Karpas-422 (cell line): Measurements from ENCODE around the gene NHEJ1. TPM values are rescaled to one million over a fixed set of nuclear protein-coding genes. Genes with fewer than 3 reads are reported as not detected.
"Not testable (repeated sequence)": the region's sequence is repeated elsewhere in the genome, so short reads cannot be mapped to it uniquely, and the experiment has no call there.

Source experiments
- DNase-seq: peaks from one replicate; pipeline ENCODE4 v3.0.0-alpha.2; 2015
- H2AFZ ChIP-seq: fragments of 200-600 bp; sonication (generic); 2 replicates; pipeline ENCODE4 v1.6.1; 2014; ENCODE audit warnings: antibody characterized with exemption, low read length, mixed read lengths
- H3K27ac ChIP-seq: fragments of 200-600 bp; sonication (generic); 2 replicates; pipeline ENCODE4 v1.5.1; 2014; ENCODE audit warnings: mild to moderate bottlenecking, low read length, moderate library complexity
- H3K27me3 ChIP-seq: fragments of 200-600 bp; sonication (generic); 2 replicates; pipeline ENCODE4 v1.6.1; 2014; ENCODE audit warnings: low read length, mixed read lengths
- H3K36me3 ChIP-seq: fragments of 200-600 bp; sonication (generic); 2 replicates; pipeline ENCODE4 v1.6.1; 2014; ENCODE audit warnings: low read length, mixed read lengths; ENCODE audit not compliant: insufficient read depth
- H3K4me1 ChIP-seq: fragments of 200-600 bp; sonication (generic); 2 replicates; pipeline ENCODE4 v1.6.1; 2014; ENCODE audit warnings: mild to moderate bottlenecking, low read length, mixed read lengths
- H3K4me2 ChIP-seq: fragments of 200-600 bp; sonication (generic); 2 replicates; pipeline ENCODE4 v1.6.1; 2014; ENCODE audit warnings: low read length, low read depth, mild to moderate bottlenecking; ENCODE audit not compliant: poor library complexity, severe bottlenecking
- H3K4me3 ChIP-seq: fragments of 200-600 bp; sonication (generic); 2 replicates; pipeline ENCODE4 v1.5.1; 2014; ENCODE audit warnings: mild to moderate bottlenecking, antibody characterized with exemption, low read length, mixed read lengths
- H3K79me2 ChIP-seq: fragments of 200-600 bp; sonication (generic); 2 replicates; pipeline ENCODE4 v1.6.1; 2014; ENCODE audit warnings: mild to moderate bottlenecking, low read length, mixed read lengths
- H3K9ac ChIP-seq: fragments of 200-600 bp; sonication (generic); 2 replicates; pipeline ENCODE4 v1.6.0; 2014; ENCODE audit warnings: low read length
- H3K9me2 ChIP-seq: fragments of 200-600 bp; sonication (generic), shearing (Covaris generic); replicated peaks from 2 replicates; pipeline ENCODE4 v1.6.0; 2014; ENCODE audit warnings: mild to moderate bottlenecking, low read length, moderate library complexity; ENCODE audit not compliant: insufficient read depth
- H3K9me3 ChIP-seq: fragments of 300-700, 200-600 bp; sonication (generic); 2 replicates; pipeline ENCODE4 v1.6.1; 2014; ENCODE audit warnings: low read length, mixed read lengths
- H4K20me1 ChIP-seq: fragments of 200-600 bp; sonication (generic); 2 replicates; pipeline ENCODE4 v1.6.1; 2014; ENCODE audit warnings: mild to moderate bottlenecking, antibody characterized with exemption, low read length, low read depth; ENCODE audit not compliant: insufficient read depth
- total RNA-seq: library from RNA; depleted of rRNA; stranded (reverse); fragments of >200 nt; shearing (Covaris generic); gene quantifications from 2 replicates; pipeline ENCODE4 v1.2.3, GENCODE V29; 2014; ENCODE audit warnings: low replicate concordance

The NHEJ1 gene
- total RNA-seq, 1 experiment from 2014 or later: 21.5 TPM

DNA sequence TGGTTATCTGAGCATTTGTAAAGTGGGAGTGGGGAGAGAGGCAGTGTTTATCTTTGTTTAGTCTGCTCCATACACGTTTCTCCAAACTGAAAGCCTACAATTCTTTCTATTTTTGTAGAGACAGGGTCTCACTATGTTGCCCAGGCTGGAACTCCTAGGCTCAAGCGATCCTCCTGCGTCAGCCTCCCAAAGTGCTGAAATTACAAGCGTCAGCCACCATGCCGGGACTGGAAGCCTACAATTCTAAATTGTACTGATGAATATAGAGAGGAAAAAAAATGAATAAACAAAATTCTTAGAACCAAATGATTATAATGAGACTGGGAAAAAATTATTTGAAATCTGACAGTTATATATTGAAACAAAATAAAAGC is 44.5 kb upstream of the NHEJ1 start:
- no peaks in the 10 kb centered on the region for H3K27me3 ChIP-seq
- no peaks in the 10 kb centered on the region for H3K9me2 ChIP-seq
- no peak overlapping the region for H3K4me2 ChIP-seq
- H3K4me1 ChIP-seq: peaks cover 16% of the 10 kb centered on the region
- H3K4me3 ChIP-seq: no peak overlapping the region
- H3K27ac ChIP-seq: no peak overlapping the region
- H2AFZ ChIP-seq: no peak overlapping the region
- H3K9me3 ChIP-seq: peaks cover 6% of the 10 kb centered on the region
- peaks cover 9% of the 10 kb centered on the region for H3K36me3 ChIP-seq
- H4K20me1 ChIP-seq: no peaks in the 10 kb centered on the region
- no peaks in the 10 kb centered on the region for H3K79me2 ChIP-seq
- DNase-seq: peak; percentile 30
- H3K9ac ChIP-seq: no peak overlapping the region

DNA sequence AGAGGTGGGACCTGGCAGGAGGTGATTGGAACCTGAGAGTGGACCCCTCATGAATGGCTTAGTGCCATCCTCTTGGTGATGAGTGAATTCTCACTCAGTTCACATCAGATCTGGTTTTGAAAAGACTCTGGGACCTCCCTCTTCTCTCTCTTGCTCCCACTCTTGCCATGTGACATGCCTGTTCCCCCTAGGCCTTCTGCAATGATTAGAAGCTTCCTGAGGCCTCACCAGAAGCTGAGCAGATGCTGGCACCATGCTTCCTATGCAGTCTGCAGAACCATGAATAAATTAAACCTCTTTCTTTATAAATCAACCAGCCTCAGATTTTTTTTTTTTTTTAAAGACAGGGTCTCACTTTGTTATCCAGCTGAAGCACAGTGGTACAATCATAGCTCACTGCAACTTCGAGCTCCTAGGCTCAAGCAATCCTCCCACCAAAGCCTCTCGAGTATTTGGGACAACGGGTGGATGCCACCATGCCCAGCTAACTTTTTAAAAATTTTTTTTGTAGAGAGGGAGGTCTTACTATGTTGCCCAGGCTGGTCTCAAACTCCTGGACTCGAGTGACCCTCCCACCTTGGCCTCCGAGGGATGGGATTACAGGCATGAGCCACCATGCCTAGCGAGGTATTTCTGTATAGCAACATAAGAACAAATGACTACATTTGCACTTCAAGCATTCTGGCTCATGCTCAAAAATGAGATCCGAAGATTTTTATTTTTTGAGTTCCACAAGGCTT is 44.0 kb upstream of the NHEJ1 start:
- Histone ChIP-seq H4K20me1 (no peaks in the 10 kb centered on the region), H3K27ac (no peak overlapping the region), H3K4me2 (no peak overlapping the region), H3K9me2 (no peaks in the 10 kb centered on the region), H2AFZ (no peak overlapping the region), H3K4me1 (peaks cover 16% of the 10 kb centered on the region), H3K79me2 (no peaks in the 10 kb centered on the region), H3K9me3 (peaks cover 6% of the 10 kb centered on the region), H3K36me3 (peaks cover 9% of the 10 kb centered on the region), H3K9ac (no peak overlapping the region), H3K4me3 (no peak overlapping the region), H3K27me3 (no peaks in the 10 kb centered on the region)
- peak; percentile 44 for DNase-seq

- not testable (repeated sequence) for H3K36me3 ChIP-seq, H3K9me2 ChIP-seq, H4K20me1 ChIP-seq, H3K27me3 ChIP-seq, H3K9ac ChIP-seq, H2AFZ ChIP-seq, H3K79me2 ChIP-seq, H3K4me3 ChIP-seq, H3K27ac ChIP-seq, H3K4me1 ChIP-seq, DNase-seq, H3K4me2 ChIP-seq, H3K9me3 ChIP-seq
Measured at GRCh38 chr2:219201331-219201730, 40.7 kb upstream of the NHEJ1 start.

- H3K4me3 ChIP-seq: not testable (repeated sequence)
Measured at GRCh38 chr2:219200502-219201326, 40.1 kb upstream of the NHEJ1 start.

DNA sequence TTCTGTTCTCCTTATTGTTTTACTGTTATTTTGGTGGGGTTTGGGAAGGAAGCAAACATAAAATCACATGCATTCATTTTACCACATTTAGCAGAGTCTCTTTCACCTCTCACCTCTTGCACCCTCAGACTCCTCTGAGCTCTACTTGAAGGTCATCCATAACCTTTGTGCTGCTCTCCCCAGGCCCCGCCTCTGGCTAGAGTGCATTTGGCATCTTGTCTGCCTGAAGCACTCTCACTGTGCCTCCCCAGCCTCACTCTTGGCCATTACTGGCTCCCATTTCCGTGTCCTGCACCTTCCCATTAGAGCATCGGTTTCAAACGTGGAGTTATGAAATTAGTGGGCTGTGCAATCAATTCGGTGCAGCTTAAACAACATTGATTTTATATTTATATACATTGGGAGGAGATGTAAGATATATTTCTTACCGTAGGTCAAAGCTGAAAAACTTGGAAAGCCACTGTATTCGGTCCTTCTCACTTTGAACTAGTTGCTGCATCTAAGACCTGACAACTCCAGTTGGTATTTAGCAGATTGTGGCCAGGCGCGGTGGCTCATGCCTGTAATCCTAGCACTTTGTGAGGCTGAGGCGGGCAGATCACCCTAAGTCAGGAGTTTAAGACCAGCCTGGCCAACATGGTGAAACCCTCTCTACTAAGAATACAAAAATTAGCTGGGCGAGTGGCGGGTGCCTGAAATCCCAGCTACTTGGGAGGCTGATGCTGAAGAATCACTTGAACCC is 39.0 kb upstream of the NHEJ1 start:
- H3K9me3 ChIP-seq: peaks cover 3% of the 10 kb centered on the region
- H3K4me2 ChIP-seq: no peak overlapping the region
- H3K9me2 ChIP-seq: no peaks in the 10 kb centered on the region
- H3K4me1 ChIP-seq: no peaks in the 10 kb centered on the region
- no peak overlapping the region for H3K9ac ChIP-seq
- no peaks in the 10 kb centered on the region; the same call in 1 of the 2 replicates for H3K36me3 ChIP-seq
- H4K20me1 ChIP-seq: no peaks in the 10 kb centered on the region
- H3K4me3 ChIP-seq: no peak overlapping the region
- H3K79me2 ChIP-seq: no peaks in the 10 kb centered on the region
- DNase-seq: peak; percentile 16
- H3K27me3 ChIP-seq: no peaks in the 10 kb centered on the region
- H3K27ac ChIP-seq: no peak overlapping the region
- H2AFZ ChIP-seq: no peak overlapping the region

More at GRCh38 chr2:219200502-219201326, 40.1 kb upstream of the NHEJ1 start:
- H2AFZ ChIP-seq, H3K9me2 ChIP-seq, H3K9ac ChIP-seq, H4K20me1 ChIP-seq, H3K9me3 ChIP-seq, H3K36me3 ChIP-seq, H3K4me2 ChIP-seq, H3K4me1 ChIP-seq, H3K27ac ChIP-seq, H3K27me3 ChIP-seq, H3K79me2 ChIP-seq: not testable (repeated sequence)
- peak; percentile 40 for DNase-seq

- H3K79me2 ChIP-seq: no peaks in the 10 kb centered on the region
- peak; percentile 27 for DNase-seq
- H3K27me3 ChIP-seq: no peaks in the 10 kb centered on the region
- no peak overlapping the region for H2AFZ ChIP-seq
- H3K9ac ChIP-seq: no peak overlapping the region
- H3K36me3 ChIP-seq: no peaks in the 10 kb centered on the region
- no peak overlapping the region for H3K4me2 ChIP-seq
- H3K9me3 ChIP-seq: no peaks in the 10 kb centered on the region
- H3K4me1 ChIP-seq: no peaks in the 10 kb centered on the region
- no peak overlapping the region for H3K27ac ChIP-seq
- no peaks in the 10 kb centered on the region for H4K20me1 ChIP-seq
- H3K4me3 ChIP-seq: no peak overlapping the region
- H3K9me2 ChIP-seq: no peaks in the 10 kb centered on the region
Measured at GRCh38 chr2:219198974-219199373, 38.4 kb upstream of the NHEJ1 start.

- Histone ChIP-seq H3K9ac (no peak overlapping the region), H3K4me1 (no peaks in the 10 kb centered on the region), H3K27me3 (no peaks in the 10 kb centered on the region), H3K9me2 (no peaks in the 10 kb centered on the region), H3K27ac (no peak overlapping the region), H2AFZ (no peak overlapping the region), H3K4me2 (no peak overlapping the region), H3K4me3 (no peak overlapping the region), H3K9me3 (no peaks in the 10 kb centered on the region), H3K79me2 (no peaks in the 10 kb centered on the region), H4K20me1 (no peaks in the 10 kb centered on the region), H3K36me3 (no peaks in the 10 kb centered on the region)
- DNase-seq: peak; percentile 25
Measured at GRCh38 chr2:219197388-219197787, 36.8 kb upstream of the NHEJ1 start.
